Calu3 (cell line): Measurements from ENCODE around the gene ABCA4. TPM values are rescaled to one million over a fixed set of nuclear protein-coding genes. Genes with fewer than 3 reads are reported as not detected.

Experiments used
- BruUV-seq: library from RNA; stranded (reverse); fragments of 400-500 nt; replicated peaks from 2 replicates; lab custom pipeline; 2021; lab: Mats Ljungman, UMichigan
- CTCF ChIA-PET: fragments of 300-600 bp; sonication (Branson Sonifier 250); formaldehyde crosslinking; loops from one replicate; lab custom pipeline; 2022; ENCODE audit warnings: antibody characterized with exemption; lab: Charles Lee
- DNase-seq: peaks from one replicate; pipeline ENCODE4 v3.0.0; 2022
- H3K27ac Mint-ChIP-seq: one replicate; pipeline ENCODE4 v1.8.0; 2022; ENCODE audit warnings: mixed read lengths; ENCODE audit not compliant: unreplicated experiment
- H3K27me3 Mint-ChIP-seq: one replicate; pipeline ENCODE4 v1.8.0; 2022; ENCODE audit warnings: mixed read lengths; ENCODE audit not compliant: unreplicated experiment
- H3K36me3 Mint-ChIP-seq: one replicate; pipeline ENCODE4 v1.8.0; 2022; ENCODE audit warnings: mild to moderate bottlenecking, moderate library complexity, mixed read lengths; ENCODE audit not compliant: insufficient read depth, unreplicated experiment
- H3K4me1 Mint-ChIP-seq: one replicate; pipeline ENCODE4 v1.8.0; 2022; ENCODE audit warnings: mild to moderate bottlenecking, low read depth, mixed read lengths; ENCODE audit not compliant: unreplicated experiment
- H3K4me3 Mint-ChIP-seq: one replicate; pipeline ENCODE4 v1.8.0; 2022; ENCODE audit warnings: mild to moderate bottlenecking, low read depth, moderate library complexity, mixed read lengths; ENCODE audit not compliant: unreplicated experiment
- H3K9me3 Mint-ChIP-seq: one replicate; pipeline ENCODE4 v1.8.0; 2022; ENCODE audit warnings: low read depth, mixed read lengths; ENCODE audit not compliant: unreplicated experiment
- CTCF ChIP-seq: fragments of 200-600 bp; IDR thresholded peaks from one replicate; pipeline ENCODE4 v1.8.0; 2022; ENCODE audit warnings: antibody characterized with exemption; ENCODE audit not compliant: unreplicated experiment
- intact Hi-C: fragments of 100-400 bp; cut with micrococcal nuclease; formaldehyde crosslinking; loops from one replicate; pipeline ENCODE4 v1.10.0; 2022; ENCODE audit not compliant: unreplicated experiment
- total RNA-seq: library from RNA; stranded (reverse); gene quantifications from 2 replicates; pipeline ENCODE4 v1.2.3, GENCODE V29; 2022

The ABCA4 gene
- total RNA-seq, 1 experiment from 2014 or later: 0.31 TPM

DNA sequence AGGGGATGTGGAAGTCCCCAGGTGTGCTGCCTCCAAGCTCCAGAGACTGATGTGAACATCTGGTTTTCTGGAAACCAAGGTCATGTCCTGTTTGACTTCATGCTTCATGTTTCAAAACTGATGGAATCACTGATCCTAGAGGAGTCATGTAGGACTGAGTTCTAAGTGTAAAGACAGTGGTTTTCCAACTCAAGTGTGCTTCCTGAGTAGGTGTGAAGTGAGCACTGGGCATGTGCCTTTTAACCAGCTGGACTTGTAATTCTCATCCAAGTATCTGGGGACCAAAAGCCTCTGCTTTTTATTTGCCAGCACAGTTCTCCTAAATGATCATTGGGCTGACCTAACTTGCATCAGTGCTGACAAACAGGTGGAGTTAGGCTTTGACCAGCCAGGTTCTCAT, 36.9 kb downstream of the ABCA4 start:
- Mint-ChIP-seq H3K36me3 (no peaks in the 10 kb centered on the region), H3K27me3 (peaks cover 34% of the 10 kb centered on the region), H3K27ac (no peak overlapping the region), H3K4me1 (no peaks in the 10 kb centered on the region), H3K4me3 (no peak overlapping the region), H3K9me3 (no peaks in the 10 kb centered on the region)
- CTCF ChIA-PET: interaction anchor here (1.0 kb wide), 2 partner anchors 21 to 388 kb away, joined by 3 to 4 read pairs; no protein-coding TSS in a partner anchor
- TF ChIP-seq CTCF: no peak
- no peak for DNase-seq
- intact Hi-C loops: no loop called here
- no TSS peak for BruUV-seq

DNA sequence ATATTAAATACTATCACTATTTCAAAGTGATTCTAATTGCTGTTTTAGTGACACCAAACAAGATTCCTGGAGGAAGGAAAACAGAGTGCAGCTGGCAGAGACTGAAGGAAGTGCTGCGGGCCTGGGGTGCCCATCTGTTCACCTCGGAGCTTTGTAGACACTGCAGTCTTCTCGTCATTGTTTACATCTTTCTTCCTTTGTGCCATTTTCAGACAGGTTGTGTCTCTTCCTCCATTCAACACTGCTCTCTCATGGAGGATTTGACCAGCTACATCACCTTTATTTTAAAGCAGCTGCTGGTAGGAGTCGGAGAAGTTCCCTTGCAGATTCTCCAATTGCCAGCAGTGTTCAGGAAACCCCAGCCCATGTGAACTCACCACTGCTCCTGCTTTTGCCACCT, 37.3 kb downstream of the ABCA4 start:
- DNase-seq: no peak
- BruUV-seq: no TSS peak
- Mint-ChIP-seq H3K4me3 (no peak overlapping the region), H3K9me3 (no peaks in the 10 kb centered on the region), H3K27me3 (peaks cover 30% of the 10 kb centered on the region), H3K27ac (no peak overlapping the region), H3K36me3 (no peaks in the 10 kb centered on the region), H3K4me1 (no peaks in the 10 kb centered on the region)
- CTCF ChIA-PET: interaction anchor here (1.0 kb wide), 1 partner anchor 21 kb away, joined by 4 read pairs; no protein-coding TSS in a partner anchor
- no peak for TF ChIP-seq CTCF
- intact Hi-C loops: no loop called here

DNA sequence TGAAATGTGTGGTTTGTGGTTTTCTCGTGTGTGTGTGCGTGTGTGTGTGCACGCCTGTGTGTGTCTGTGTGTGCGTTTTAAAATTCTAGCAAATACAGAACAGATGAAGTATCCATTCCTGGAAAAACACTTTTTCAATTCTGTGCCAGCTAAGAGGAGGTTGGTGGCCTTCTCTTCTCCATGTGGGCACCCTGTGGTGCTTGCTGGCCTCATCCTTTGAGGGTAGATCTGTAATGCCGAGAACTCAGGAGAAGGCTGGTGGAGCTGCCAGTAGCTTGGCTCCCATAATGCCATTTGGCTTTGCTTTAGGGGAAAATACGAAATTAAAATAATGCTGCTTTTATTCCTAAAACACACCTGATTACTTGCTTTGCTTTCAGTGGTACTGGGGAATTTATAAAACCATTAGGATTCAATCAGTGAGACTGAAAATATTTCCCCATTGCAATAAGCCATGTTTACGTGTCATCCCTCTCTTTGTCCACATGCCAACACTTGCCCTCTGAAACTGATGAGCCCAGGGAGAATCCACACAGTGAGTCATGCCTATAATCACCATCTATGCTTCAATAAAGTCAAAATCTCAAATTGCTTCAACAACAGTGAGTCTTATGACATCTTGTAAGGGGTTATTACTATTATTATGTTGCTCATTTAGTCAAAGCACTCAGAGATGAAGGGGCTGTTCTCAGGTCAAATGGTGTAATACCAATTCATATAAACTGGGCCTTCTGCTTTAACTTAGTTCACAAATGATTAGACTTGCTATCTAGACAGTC, 39.2 kb downstream of the ABCA4 start:
- H3K9me3 Mint-ChIP-seq: no peaks in the 10 kb centered on the region
- no peak overlapping the region for H3K4me3 Mint-ChIP-seq
- no peaks in the 10 kb centered on the region for H3K4me1 Mint-ChIP-seq
- no peak for TF ChIP-seq CTCF
- DNase-seq: no peak
- intact Hi-C loops: no loop called here
- CTCF ChIA-PET: no interaction called here
- H3K27me3 Mint-ChIP-seq: peaks cover 28% of the 10 kb centered on the region
- no peaks in the 10 kb centered on the region for H3K36me3 Mint-ChIP-seq
- BruUV-seq: no TSS peak
- no peak overlapping the region for H3K27ac Mint-ChIP-seq

GRCh38 chr1:94079989-94080388, 41.0 kb downstream of the ABCA4 start:
- intact Hi-C loops: no loop called here
- H3K4me3 Mint-ChIP-seq: no peak overlapping the region
- H3K27me3 Mint-ChIP-seq: peaks cover 17% of the 10 kb centered on the region
- CTCF ChIA-PET: no interaction called here
- no peak for TF ChIP-seq CTCF
- no TSS peak for BruUV-seq
- H3K9me3 Mint-ChIP-seq: no peaks in the 10 kb centered on the region
- H3K27ac Mint-ChIP-seq: no peak overlapping the region
- DNase-seq: no peak
- no peaks in the 10 kb centered on the region for H3K36me3 Mint-ChIP-seq
- no peaks in the 10 kb centered on the region for H3K4me1 Mint-ChIP-seq
